Esophagus muscularis mucosa (tissue), 4 donors: ENCODE measurements around the gene ZNF22. TPM values are rescaled to one million over a fixed set of nuclear protein-coding genes. Genes with fewer than 3 reads are reported as not detected.

ENCODE experiments used
- DNase-seq: peaks from one replicate; pipeline ENCODE4 v3.0.0-alpha.2; 2017; ENCODE audit errors: extremely low spot score
- H3K27ac ChIP-seq, 4 donors: fragments of 200-600 bp; sonication (generic); replicated peaks in 1 of 4; 1 replicate in 3 of 4; 2 replicates in 1 of 4; pipeline ENCODE4 v1.5.1; 2016 to 2019; ENCODE audit warnings: mild to moderate bottlenecking in 1 of 4
- H3K27me3 ChIP-seq, 4 donors: fragments of 200-600 bp; sonication (generic); one replicate each; pipeline versions ENCODE4 v1.5.1 to v1.6.0; 2016 to 2019
- H3K36me3 ChIP-seq, 4 donors: fragments of 200-600 bp; sonication (generic); one replicate each; pipeline ENCODE4 v1.5.1; 2016 to 2019
- H3K4me1 ChIP-seq, 4 donors: fragments of 200-600 bp; sonication (generic); one replicate each; pipeline ENCODE4 v1.5.1; 2016 to 2019
- H3K4me3 ChIP-seq, 4 donors: fragments of 200-600 bp; sonication (generic); 1 replicate in 2 of 4; 2 replicates in 2 of 4; pipeline ENCODE4 v1.5.1; 2016 to 2019; ENCODE audit warnings: mild to moderate bottlenecking in 4 of 4, moderate library complexity in 1 of 4
- H3K9me3 ChIP-seq, 4 donors: fragments of 200-600 bp; sonication (generic); 1 replicate in 3 of 4; 2 replicates in 1 of 4; pipeline ENCODE4 v1.5.1; 2016 to 2019
- EP300 ChIP-seq: sonication (generic); formaldehyde crosslinking; IDR thresholded peaks from one replicate; pipeline ENCODE4 v1.6.1; 2017; ENCODE audit warnings: antibody characterized with exemption
- POLR2A ChIP-seq: fragments of 450-650 bp; IDR thresholded peaks from one replicate; pipeline ENCODE4 v1.6.1; 2017; ENCODE audit warnings: antibody characterized with exemption, moderate library complexity, mild to moderate bottlenecking, low read depth
- POLR2AphosphoS5 ChIP-seq, 2 donors: sonication (generic); formaldehyde crosslinking; IDR thresholded peaks; one replicate each; pipeline ENCODE4 v1.6.1; 2017; ENCODE audit warnings: antibody characterized with exemption in 2 of 2
- WGBS: methylation state at CpG from one replicate; pipeline ENCODE4 v1.1.5; 2018; 5-methylcytosine and 5-hydroxymethylcytosine counted together
- intact Hi-C: fragments of 100-400 bp; cut with DNase I; formaldehyde crosslinking; loops from one replicate; pipeline ENCODE4 v1.15.1; 2023
- total RNA-seq, 4 donors: library from RNA; depleted of rRNA; stranded (reverse); fragments of >200 nt; gene quantifications; one replicate each; pipeline versions ENCODE4 v1.1.0 to v1.2.1, GENCODE V29; 2016
- TF ChIP-seq, protein P1 (sequence below), 3 experiments: fragments of 200-600 bp in 2 of 3; fragments of 450-650 bp in 1 of 3; sonication (generic) in 2 of 3; IDR thresholded peaks; one replicate each; pipeline ENCODE4 v1.5.1; 2017 to 2019; ENCODE audit warnings: antibody characterized with exemption in 3 of 3, mild to moderate bottlenecking in 2 of 3, moderate library complexity in 1 of 3

Gene ZNF22
- total RNA-seq, 4 donors from 2014 or later = 17.5 to 24.4 (median 19.5) TPM

DNA sequence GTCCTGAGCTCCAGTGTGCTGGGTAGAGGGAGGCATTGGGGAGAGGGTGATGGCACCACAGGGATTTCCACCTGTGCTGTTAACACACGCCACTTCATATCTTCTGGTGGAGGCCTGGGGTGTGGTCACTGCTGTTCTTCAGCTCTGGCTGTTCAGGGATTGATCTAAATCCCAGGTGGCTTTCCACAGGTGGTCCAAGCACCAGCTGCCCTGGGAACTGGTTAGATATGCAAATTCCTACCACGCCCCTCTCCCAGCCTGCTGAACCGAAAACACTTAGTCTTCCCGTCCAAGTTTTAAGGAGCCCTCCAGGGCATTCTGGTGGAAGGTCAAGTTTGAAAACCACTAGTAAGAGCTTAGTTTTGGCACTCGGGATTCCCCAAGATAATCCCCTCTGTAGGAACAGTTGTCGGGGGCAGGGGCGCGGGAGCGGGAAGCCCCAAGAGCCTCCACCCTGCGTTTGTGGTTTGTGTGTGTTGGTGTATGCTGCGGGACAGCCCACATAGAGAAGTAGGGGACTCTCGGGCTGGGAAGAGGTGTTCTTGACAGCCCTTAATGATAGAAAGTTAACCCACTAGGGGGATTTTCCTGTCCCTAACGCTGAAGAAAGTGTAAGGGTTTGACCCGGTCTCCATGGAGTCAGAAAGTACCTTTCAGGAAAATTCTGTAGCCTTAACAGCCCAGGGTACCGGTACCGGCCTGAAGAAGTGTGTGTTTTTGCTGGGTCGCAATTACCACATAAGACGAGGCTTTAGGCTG is 27.2 kb upstream of the ZNF22 start:
- peaks cover 42 to 77% (median 66%) of the 10 kb centered on the region in 4 donors for H3K4me1 ChIP-seq
- intact Hi-C loops = loop anchor here (10.0 kb wide), 1 partner anchor 99 kb away; no protein-coding TSS in a partner anchor
- no peak for DNase-seq
- peak overlapping the region in 1 of 4 donors; percentile 59 for H3K4me3 ChIP-seq
- no peaks in the 10 kb centered on the region for H3K9me3 ChIP-seq
- no peaks in the 10 kb centered on the region for H3K27me3 ChIP-seq
- TF ChIP-seq EP300 = no peak
- no peak for TF ChIP-seq POLR2A
- TF ChIP-seq, protein P1, sequence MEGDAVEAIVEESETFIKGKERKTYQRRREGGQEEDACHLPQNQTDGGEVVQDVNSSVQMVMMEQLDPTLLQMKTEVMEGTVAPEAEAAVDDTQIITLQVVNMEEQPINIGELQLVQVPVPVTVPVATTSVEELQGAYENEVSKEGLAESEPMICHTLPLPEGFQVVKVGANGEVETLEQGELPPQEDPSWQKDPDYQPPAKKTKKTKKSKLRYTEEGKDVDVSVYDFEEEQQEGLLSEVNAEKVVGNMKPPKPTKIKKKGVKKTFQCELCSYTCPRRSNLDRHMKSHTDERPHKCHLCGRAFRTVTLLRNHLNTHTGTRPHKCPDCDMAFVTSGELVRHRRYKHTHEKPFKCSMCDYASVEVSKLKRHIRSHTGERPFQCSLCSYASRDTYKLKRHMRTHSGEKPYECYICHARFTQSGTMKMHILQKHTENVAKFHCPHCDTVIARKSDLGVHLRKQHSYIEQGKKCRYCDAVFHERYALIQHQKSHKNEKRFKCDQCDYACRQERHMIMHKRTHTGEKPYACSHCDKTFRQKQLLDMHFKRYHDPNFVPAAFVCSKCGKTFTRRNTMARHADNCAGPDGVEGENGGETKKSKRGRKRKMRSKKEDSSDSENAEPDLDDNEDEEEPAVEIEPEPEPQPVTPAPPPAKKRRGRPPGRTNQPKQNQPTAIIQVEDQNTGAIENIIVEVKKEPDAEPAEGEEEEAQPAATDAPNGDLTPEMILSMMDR (IDR thresholded peaks at IDR 0.05) = no peak
- TF ChIP-seq POLR2AphosphoS5 (IDR thresholded peaks at IDR 0.05) = no peak
- H3K36me3 ChIP-seq = peaks cover 9 to 60% (median 44%) of the 10 kb centered on the region in 4 donors
- peak overlapping the region; percentile 88 to 92 (median 90) for H3K27ac ChIP-seq
- WGBS = 72% methylated on average over 18 of the region's 18 CpGs

DNA sequence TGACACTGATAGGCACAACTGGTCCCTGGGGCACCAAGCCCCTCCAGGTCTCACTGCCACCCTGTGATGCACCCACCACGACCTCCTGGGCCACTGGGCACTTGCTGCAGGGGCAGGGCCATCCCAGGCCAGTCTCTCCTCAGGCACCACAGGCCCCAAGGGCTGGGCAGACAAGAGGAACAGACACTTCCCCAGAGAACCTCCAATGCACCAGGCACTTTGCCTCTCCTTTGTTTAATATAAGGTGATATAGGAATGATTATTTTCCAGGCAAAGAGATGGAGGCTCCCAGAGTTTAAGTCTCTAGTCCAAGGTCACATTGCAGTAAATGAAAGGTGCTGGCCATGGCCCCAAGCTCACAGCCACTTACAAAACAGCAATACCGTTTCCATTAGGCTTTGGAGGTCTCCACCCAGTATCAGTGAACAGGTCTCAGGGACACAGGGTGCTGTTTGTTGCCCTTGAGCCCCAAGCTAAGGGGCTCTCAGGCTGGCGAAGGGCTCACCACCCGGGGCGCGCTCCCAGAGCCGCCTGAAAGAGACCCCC is 26.6 kb upstream of the ZNF22 start:
- 37% methylated on average over 7 of the region's 7 CpGs for WGBS
- intact Hi-C loops = loop anchor here (10.0 kb wide), 1 partner anchor 99 kb away; no protein-coding TSS in a partner anchor
- DNase-seq = no peak
- Histone ChIP-seq H3K36me3 (peaks cover 9 to 60% (median 44%) of the 10 kb centered on the region in 4 donors), H3K9me3 (no peaks in the 10 kb centered on the region), H3K4me3 (peak overlapping the region; percentile 57 to 80 (median 62)), H3K27ac (peak overlapping the region; percentile 88 to 92 (median 90)), H3K27me3 (no peaks in the 10 kb centered on the region), H3K4me1 (peaks cover 40 to 77% (median 68%) of the 10 kb centered on the region in 4 donors)
- TF ChIP-seq, protein P1 (IDR thresholded peaks at IDR 0.05) = no peak
- TF ChIP-seq POLR2A (no peak), EP300 (no peak), POLR2AphosphoS5 (IDR thresholded peaks at IDR 0.05) (no peak)

DNA sequence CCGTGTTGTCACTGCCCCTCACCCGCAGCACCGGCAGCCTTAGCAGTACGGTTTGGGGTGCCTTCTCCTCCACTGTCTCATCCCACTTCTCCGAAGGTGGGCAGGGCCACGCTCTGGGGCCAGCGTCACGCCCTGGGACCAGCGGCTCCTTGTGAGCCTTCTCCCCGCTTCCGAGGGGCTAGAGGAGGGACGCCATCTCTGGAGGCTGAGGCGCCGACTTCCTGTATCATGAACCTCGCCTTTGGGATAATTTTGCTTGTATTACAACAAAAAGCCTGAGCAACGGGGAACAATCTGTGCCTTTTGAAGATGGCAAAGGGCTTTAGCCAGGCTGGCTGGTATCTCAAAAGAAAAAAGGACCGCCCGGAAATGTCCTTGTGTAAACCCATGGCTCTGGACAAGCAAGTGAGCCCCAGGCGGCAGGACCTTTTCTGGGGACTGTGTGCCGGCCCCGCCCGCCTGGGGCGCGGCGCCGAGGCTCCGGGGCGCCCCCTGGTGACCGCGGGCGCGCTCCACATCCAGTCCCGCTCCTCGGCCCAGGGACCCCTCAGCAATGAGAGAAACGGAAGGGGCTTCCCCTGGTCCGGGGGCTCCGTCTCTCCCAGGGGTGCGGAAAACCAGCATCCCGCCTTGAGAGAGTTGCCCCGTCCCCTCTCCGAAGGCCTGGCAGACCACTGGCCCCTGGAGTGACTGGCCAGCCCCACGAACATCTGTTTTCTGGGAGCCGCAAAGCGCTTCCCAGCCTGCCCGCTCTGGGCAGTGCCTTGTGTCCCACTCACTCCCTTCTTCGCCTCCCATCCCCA is 25.9 kb upstream of the ZNF22 start:
- 4% methylated on average over 34 of the region's 46 CpGs for WGBS
- DNase-seq = no peak
- TF ChIP-seq, protein P1 (IDR thresholded peaks at IDR 0.05) = peak in 2 of 3 experiments; percentile 95 to 96
- TF ChIP-seq POLR2A (no peak), EP300 (no peak), POLR2AphosphoS5 (IDR thresholded peaks at IDR 0.05) (peak; percentile 49 to 52)
- intact Hi-C loops = loop anchor here (1.0 to 10.0 kb wide), 2 partner anchors 43 to 100 kb away; no protein-coding TSS in a partner anchor
- H3K27me3 ChIP-seq = no peaks in the 10 kb centered on the region
- H3K4me3 ChIP-seq = peak overlapping the region; percentile 57 to 80 (median 62)
- no peaks in the 10 kb centered on the region for H3K9me3 ChIP-seq
- peak overlapping the region; percentile 88 to 92 (median 90) for H3K27ac ChIP-seq
- peaks cover 45 to 77% (median 74%) of the 10 kb centered on the region in 4 donors for H3K4me1 ChIP-seq
- H3K36me3 ChIP-seq = peaks cover 9 to 57% (median 41%) of the 10 kb centered on the region in 4 donors

DNA sequence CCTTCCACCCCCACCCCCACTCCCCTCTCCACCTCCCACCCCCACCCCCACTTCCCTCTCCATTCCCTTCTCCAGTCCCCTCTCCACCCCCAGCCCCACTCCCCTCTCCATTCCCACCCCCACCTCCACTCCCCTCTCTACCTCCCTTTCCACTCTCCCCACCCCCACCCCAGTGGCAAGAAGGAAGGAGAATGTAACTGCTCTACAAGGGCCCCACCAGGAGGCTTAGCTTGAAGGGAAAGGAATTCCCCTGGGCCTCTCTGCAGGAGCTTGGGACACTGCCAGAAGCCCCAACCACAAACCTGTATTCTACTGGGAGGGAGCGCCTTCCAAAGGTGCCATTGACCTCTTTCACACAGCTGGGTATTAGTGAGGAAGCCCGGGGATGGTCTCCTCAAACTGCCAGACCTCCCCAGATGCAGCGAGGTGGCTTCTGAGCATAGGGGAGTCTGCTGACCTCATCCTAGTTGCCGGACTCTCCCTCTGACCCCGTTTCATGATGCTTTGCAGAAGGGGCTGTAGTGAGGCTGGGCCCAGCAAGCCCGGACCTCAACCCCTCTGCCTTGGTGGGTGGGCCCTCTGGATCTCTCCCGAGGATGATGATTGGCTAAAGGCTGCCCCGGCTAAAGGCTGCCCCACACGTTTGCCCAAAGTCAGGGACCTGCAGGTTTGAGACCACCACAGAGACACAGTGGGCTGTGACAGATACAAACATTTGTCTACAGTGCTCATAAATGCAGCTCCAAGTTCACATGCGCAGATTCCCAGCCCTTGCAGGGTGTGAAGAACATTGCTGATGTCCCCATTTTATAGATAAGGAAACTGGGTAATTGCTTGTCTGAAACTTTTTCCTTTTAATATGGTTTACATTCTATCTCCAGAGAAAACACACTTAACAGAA is 25.0 kb upstream of the ZNF22 start:
- TF ChIP-seq, protein P1 (IDR thresholded peaks at IDR 0.05) = no peak
- TF ChIP-seq POLR2AphosphoS5 (IDR thresholded peaks at IDR 0.05) (peak; percentile 22 to 47), EP300 (no peak), POLR2A (peak; percentile 15)
- WGBS = 44% methylated on average over 8 of the region's 10 CpGs
- DNase-seq = no peak
- intact Hi-C loops = loop anchor here (1.0 to 10.0 kb wide), 2 partner anchors 43 to 101 kb away; no protein-coding TSS in a partner anchor
- Histone ChIP-seq H3K9me3 (no peaks in the 10 kb centered on the region), H3K4me3 (peak overlapping the region; percentile 57 to 80 (median 62)), H3K27ac (peak overlapping the region; percentile 88 to 92 (median 90)), H3K4me1 (peaks cover 54 to 86% (median 81%) of the 10 kb centered on the region in 4 donors), H3K36me3 (peaks cover 7 to 49% (median 33%) of the 10 kb centered on the region in 4 donors), H3K27me3 (no peaks in the 10 kb centered on the region)
